Adrenal gland (tissue), 5 donors: ENCODE results near the gene FOXP2.

Experiments
- POLR2A ChIP-seq, 2 donors: fragments of 450-650 bp; IDR thresholded peaks; one replicate each; pipeline ENCODE4 v1.6.1; 2017; ENCODE audit warnings: antibody characterized with exemption in 2 of 2, mild to moderate bottlenecking in 2 of 2, moderate library complexity in 1 of 2
- TF ChIP-seq, protein P1 (sequence below), 6 experiments: fragments of 450-650 bp in 4 of 6; fragments of 200-600 bp in 2 of 6; sonication (generic) in 1 of 6; IDR thresholded peaks; 1 replicate in 5 of 6; 2 replicates in 1 of 6; pipeline versions ENCODE4 v1.5.1 to v1.8.0; 2016 to 2021; ENCODE audit warnings: antibody characterized with exemption in 6 of 6, mild to moderate bottlenecking in 2 of 6, moderate library complexity in 1 of 6
- donor health status: DM: no; HTN: no; CAD: no.

- TF ChIP-seq POLR2A (IDR thresholded peaks at IDR 0.05), result no peak
- TF ChIP-seq, protein P1, sequence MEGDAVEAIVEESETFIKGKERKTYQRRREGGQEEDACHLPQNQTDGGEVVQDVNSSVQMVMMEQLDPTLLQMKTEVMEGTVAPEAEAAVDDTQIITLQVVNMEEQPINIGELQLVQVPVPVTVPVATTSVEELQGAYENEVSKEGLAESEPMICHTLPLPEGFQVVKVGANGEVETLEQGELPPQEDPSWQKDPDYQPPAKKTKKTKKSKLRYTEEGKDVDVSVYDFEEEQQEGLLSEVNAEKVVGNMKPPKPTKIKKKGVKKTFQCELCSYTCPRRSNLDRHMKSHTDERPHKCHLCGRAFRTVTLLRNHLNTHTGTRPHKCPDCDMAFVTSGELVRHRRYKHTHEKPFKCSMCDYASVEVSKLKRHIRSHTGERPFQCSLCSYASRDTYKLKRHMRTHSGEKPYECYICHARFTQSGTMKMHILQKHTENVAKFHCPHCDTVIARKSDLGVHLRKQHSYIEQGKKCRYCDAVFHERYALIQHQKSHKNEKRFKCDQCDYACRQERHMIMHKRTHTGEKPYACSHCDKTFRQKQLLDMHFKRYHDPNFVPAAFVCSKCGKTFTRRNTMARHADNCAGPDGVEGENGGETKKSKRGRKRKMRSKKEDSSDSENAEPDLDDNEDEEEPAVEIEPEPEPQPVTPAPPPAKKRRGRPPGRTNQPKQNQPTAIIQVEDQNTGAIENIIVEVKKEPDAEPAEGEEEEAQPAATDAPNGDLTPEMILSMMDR (IDR thresholded peaks at IDR 0.05), result no peak
Measured at GRCh38 chr7:114478384-114478783, 63.8 kb downstream of the FOXP2 start.
